HG03442 (cell line): ENCODE results near the gene DLG1.
A peak's percentile ranks its signal among the peaks of the same experiment; 100 is the strongest.
"Not testable (repeated sequence)": the region's sequence is repeated elsewhere in the genome, so short reads cannot be mapped to it uniquely, and the experiment has no call there.

Source experiments
- ATAC-seq: cut with Tn5 transposase; IDR thresholded peaks from one replicate; pipeline ENCODE4 v1.9.1; 2021; ENCODE audit warnings: mild to moderate bottlenecking, moderate library complexity; ENCODE audit not compliant: unreplicated experiment

Gene DLG1

GRCh38 chr3:197122394-197122793 lies 176.0 kb downstream of the DLG1 start:
- ATAC-seq: no peak

GRCh38 chr3:197117114-197117513 lies 181.3 kb downstream of the DLG1 start:
- ATAC-seq: no peak

DNA sequence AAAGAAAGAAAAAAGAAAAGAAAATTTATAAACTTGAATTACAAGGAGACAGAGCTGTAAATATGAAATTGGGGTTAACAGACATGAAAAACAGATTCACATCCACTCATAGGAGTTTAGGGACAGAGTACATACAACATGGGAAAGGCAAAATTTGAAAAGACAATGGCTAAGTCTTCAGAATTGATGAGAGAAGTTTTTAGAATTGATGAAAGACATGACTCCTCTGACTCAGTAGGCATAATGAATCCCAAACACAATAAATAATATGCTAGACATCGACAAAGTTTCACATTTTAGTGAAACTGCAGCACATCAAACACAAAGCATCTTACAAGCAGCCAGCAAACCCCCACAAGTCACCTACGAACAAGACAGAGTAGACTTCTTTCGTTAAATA lies 184.4 kb downstream of the DLG1 start:
- no peak for ATAC-seq

GRCh38 chr3:197111685-197112084 lies 186.7 kb downstream of the DLG1 start:
- ATAC-seq: no peak

DNA sequence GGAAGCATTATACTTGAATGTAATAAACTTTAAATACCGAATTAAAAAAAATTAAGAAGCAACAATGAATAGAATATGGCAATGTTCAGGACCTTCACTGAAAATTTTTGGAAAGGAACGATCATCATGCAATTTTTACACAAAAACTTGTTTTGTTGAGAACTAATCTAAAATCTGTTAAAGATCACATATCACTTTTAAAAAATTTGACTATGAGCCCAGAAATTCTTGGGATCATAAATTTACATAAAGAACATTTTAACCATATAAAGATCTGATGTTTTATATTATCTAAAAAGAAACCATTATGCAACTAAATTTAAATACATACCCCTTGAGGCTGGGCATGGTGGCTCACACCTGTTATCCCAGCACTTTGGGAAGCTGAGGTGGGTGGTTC lies 192.6 kb downstream of the DLG1 start:
- no peak for ATAC-seq

DNA sequence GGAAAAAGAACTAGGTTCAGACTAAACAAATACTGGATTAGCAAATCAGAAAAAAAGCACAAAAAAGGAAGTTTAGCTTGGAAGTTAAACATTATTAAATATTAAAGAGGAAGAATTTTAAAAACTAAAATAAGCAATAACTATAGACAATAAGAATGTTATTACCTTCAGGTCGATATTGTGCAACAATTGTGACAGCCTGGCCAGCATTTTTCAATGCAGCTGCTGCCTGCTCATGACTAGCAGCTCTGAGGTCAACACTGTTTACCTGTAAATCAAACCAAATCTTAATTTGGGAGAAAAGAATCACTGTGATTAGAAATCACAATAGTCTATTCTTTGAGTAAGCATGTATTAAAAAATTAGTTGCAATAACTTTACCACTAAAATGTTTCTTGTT lies 193.7 kb downstream of the DLG1 start:
- ATAC-seq: no peak

DNA sequence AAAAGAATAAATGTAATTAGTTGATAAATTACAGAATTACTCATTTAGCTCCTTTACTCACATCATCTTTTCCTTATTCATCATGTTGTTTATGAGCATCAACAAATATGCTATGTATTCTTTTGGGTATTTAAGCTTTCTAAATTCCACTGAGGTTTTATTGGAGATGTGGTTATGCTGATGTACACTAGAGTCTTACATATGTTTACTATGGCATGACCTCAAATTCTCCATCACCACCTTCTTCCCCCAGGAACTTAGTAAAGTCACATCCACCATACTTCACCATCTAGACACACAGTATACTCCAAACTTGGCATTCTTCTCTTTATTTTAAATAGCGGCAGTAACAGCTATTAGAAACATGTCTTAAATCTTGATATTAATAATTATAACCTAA lies 194.6 kb downstream of the DLG1 start:
- ATAC-seq: no peak

GRCh38 chr3:197093871-197094270 lies 204.5 kb downstream of the DLG1 start:
- no peak for ATAC-seq

- no peak for ATAC-seq
Measured at GRCh38 chr3:197088370-197088769, 210.0 kb downstream of the DLG1 start.

DNA sequence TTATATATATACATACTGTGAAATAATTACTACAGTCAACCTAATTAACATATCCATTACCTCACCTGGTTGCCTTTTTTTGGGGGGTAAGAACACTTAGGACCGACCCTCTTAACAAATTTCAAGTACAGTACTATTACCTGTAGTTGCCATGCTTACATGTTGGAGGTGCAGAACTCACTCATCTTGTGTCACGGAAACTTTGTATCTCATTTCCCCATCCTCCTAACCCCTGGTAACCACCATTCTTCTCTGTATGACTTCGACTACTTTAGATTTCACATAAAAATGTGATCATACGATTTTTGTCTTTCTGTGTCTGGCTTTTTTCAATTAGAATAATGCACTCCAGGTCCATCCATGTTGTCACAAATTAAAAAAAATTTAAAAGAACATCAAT lies 213.3 kb downstream of the DLG1 start:
- no peak for ATAC-seq

DNA sequence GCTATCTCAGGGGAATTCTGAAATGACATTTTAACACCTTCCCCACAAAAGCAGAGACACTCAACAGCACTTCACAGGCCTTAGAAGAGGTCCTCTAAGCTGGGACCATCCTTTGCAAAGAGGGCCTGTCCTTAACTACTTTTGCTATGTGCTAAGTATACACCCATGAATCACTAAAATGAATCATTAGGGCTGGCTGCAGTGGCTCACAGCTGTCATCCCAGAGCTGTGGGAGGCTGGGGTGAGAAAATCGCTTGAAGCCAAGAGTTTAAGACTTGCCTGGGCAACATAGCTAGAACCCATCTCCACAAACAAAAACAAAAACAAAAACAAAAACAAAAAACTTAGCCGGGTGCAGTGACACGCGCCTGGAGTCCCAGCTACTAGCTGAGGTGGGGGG lies 214.9 kb downstream of the DLG1 start:
- ATAC-seq: no peak

GRCh38 chr3:197082871-197083270 lies 215.5 kb downstream of the DLG1 start:
- no peak for ATAC-seq

DNA sequence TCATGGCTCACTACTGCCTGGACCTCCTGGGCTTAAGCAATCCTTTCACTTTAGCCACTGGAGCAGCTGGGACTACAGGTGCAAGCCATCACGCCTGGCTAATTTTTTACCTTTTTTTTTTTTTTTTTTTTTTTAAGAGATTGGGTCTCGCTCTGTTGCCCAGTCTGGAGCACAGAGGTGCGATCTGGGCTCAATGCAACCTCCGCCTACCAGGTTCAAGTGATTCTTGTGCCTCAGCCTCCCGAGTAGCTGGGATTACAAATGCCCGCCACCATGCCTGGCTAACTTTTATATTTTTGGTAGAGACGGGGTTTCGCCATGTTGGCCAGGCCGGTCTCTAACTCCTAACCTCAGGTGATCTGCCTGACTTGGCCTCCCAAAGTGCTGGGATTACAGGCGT lies 218.1 kb downstream of the DLG1 start:
- no peak for ATAC-seq

- no peak for ATAC-seq
Measured at GRCh38 chr3:197076415-197076814, 222.0 kb downstream of the DLG1 start.

DNA sequence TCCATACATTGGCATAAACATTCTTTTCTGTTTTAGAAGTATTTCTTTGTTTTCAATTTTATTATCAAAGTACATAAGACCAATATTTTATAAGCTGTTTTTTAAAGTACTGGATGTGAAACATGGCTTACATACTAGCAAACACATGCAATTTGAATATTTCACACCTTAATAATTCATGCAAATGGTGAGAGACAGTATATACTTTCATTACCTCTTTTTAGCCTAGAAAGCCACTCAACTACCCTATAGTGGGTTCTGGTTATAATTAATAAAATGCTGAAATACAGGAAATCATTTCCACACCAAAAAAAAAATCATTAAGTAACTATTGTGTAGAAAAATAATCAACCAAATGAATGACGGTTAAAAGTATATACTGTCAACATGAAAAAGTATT lies 230.3 kb downstream of the DLG1 start:
- no peak for ATAC-seq

- no peak for ATAC-seq
Measured at GRCh38 chr3:197064771-197065170, 233.6 kb downstream of the DLG1 start.

GRCh38 chr3:197062446-197062845 lies 236.0 kb downstream of the DLG1 start:
- ATAC-seq: no peak

DNA sequence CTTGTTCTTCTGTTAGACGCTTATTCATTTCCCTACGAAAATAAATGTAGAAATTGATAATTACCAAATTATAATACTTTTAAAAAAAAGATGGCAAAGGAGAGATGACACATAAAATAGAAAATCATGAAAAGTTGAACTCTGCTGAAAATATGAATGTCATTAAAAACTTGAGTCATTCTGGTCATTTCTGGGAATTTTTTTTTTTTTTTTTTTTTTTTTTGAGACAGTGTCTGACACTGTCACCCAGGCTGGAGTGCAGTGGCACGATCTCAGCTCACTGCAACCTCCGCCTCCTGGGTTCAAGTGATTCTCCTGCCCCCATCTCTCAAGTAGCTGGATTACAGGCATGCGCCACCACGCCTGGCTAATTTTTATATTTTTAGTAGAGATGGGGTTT lies 246.8 kb downstream of the DLG1 start:
- ATAC-seq: not testable (repeated sequence)

DNA sequence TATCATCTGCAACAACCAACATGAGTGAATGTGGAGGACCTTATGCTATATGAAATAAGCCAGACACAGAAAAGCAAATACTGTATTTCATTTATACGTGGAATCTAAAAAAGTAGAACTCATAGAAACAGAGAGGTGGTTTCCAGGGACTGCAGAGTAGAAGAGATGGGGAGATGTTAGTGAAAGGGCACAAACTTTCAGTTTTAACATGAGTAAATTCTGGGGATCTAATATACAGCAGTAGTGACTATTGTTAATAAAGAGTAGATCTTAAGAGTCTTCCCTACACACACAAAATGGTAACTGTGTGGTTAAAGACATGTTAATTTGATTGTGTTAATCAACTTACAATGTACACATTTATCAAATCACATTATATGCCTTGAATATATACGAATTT lies 247.9 kb downstream of the DLG1 start:
- peak; percentile 56 for ATAC-seq

DNA sequence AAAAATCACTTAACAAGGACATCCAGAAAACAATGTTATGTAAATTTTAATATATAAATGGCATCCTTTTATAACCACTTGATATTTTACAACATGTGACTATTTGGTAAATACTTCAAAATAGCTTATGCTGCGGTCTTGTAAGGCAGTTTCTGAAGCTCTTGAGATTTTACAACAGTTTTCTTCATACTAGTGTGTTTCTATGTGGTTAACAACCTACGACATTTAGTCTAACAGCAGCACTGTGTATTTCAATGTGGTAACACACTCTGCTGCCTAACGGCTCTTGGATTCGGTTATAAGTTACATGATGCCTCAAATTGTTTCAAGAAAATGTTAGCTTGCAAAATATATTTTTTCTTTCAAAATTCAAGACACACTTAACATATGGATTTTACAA lies 255.9 kb downstream of the DLG1 start:
- ATAC-seq: no peak

DNA sequence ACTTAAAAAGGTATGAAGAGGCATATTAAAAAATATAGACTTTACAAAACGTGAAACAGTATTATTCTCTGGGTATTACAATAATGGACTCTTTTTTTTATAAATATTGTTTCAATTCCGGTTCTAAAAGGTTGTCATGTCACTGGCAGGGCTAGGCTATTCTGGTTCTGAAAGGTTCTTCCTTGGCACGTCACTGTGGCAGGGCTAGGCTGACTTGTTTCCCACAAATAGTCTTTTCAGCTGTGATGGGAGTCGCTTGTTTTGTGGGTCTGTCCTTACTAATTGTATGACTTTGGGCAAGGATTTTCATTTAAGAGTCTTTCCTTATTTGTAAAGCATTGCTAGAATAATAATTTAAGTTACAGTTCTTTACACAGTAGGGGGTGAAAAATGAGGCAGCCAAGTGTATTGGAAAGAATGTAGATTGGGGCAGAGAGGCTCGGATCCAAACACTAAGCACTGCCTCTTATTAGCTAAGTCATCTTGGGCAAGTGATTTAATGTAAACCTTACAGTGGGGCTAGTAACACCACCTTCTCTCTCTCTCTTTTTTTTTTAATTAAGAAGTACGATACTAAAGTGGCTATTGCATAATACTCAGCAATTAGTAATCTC lies 256.4 kb downstream of the DLG1 start:
- no peak for ATAC-seq

GRCh38 chr3:197040658-197041057 lies 257.8 kb downstream of the DLG1 start:
- ATAC-seq: no peak

GRCh38 chr3:197038679-197039462 lies 259.5 kb downstream of the DLG1 start:
- ATAC-seq: no peak
